Naive B cell (primary cell): Measurements from ENCODE around the gene DLX2. TPM values are rescaled to one million over a fixed set of nuclear protein-coding genes. Genes with fewer than 3 reads are reported as not detected.
A peak's percentile ranks its signal among the peaks of the same experiment; 100 is the strongest.

Experiments used
- ATAC-seq, 2 donors: fragments of 150-1000 bp; cut with Tn5 transposase; 2 replicates each; pipeline ENCODE4 v1.10.0; 2021; ENCODE audit warnings: low read depth in 2 of 2, mild to moderate bottlenecking in 2 of 2, moderate library complexity in 2 of 2
- DNase-seq: peaks from one replicate; pipeline ENCODE4 v3.0.0; 2022
- H3K27ac Mint-ChIP-seq, 6 donors: one replicate each; pipeline ENCODE4 v1.8.0; 2020 to 2022; ENCODE audit warnings: mild to moderate bottlenecking in 6 of 6, mixed read lengths in 6 of 6, moderate library complexity in 5 of 6, inconsistent platforms in 2 of 6
- H3K27me3 Mint-ChIP-seq, 3 donors: one replicate each; pipeline ENCODE4 v1.8.0; 2021 to 2022; ENCODE audit warnings: mixed read lengths in 3 of 3, mild to moderate bottlenecking in 1 of 3
- H3K36me3 Mint-ChIP-seq, 2 donors: one replicate each; pipeline ENCODE4 v1.8.0; 2020 to 2022; ENCODE audit warnings: mixed read lengths in 2 of 2, inconsistent platforms in 1 of 2, mild to moderate bottlenecking in 1 of 2
- H3K4me1 Mint-ChIP-seq, 3 donors: one replicate each; pipeline ENCODE4 v1.8.0; 2020 to 2022; ENCODE audit warnings: mixed read lengths in 3 of 3, inconsistent platforms in 1 of 3, mild to moderate bottlenecking in 1 of 3, moderate library complexity in 1 of 3
- H3K4me3 Mint-ChIP-seq, 8 donors: one replicate each; pipeline ENCODE4 v1.8.0; 2020 to 2022; ENCODE audit warnings: mild to moderate bottlenecking in 8 of 8, mixed read lengths in 8 of 8, moderate library complexity in 8 of 8, inconsistent platforms in 2 of 8
- H3K9me3 Mint-ChIP-seq, 7 donors: one replicate each; pipeline ENCODE4 v1.8.0; 2020 to 2022; ENCODE audit warnings: mixed read lengths in 7 of 7, mild to moderate bottlenecking in 5 of 7, inconsistent platforms in 2 of 7, moderate library complexity in 1 of 7
- polyA plus RNA-seq, 6 donors: library from polyadenylated mRNA; unstranded; fragments of 300-500 nt; fragmentation: Illumina TruSeq; gene quantifications; one replicate each; pipeline ENCODE4 v1.2.3, GENCODE V29; 2021; ENCODE audit warnings: low read depth in 6 of 6

Gene DLX2
- polyA plus RNA-seq, 6 donors from 2014 or later = not detected

DNA sequence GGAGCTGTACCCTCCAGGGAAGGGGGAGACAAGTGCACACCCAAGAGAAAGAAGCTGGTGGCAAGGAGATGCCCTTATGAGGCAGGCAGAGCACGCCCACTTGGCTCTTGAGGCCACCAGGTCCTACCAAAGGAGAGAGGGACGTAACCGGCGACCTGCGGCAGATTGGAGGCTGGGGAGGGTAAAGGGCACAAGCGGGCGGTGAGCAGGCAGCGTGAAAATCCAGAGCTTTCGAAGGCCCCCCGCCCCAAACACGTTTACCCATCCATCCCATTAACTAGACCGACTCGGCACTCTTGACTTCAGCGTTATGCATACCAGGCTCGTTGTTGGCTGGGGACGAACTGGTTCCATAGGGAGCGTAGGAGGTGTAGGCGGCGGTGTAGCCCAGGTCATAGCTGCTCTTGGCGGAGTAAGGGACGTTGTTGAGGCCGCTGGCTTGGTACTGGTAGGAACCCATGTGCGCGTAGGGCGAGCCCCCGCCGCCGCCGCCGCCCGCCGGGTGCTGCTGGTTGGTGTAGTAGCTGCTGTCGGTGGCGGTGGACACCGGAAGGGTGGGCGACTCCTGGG, 794 bp downstream of the DLX2 start:
- Mint-ChIP-seq H3K36me3 (peaks cover 6 to 9% of the 10 kb centered on the region in 2 donors), H3K4me1 (peaks cover 38 to 51% (median 50%) of the 10 kb centered on the region in 3 donors), H3K9me3 (peaks cover 4 to 30% (median 13%) of the 10 kb centered on the region in 7 donors), H3K27me3 (peaks cover 58 to 86% (median 61%) of the 10 kb centered on the region in 3 donors), H3K27ac (peak overlapping the region in 4 of 6 donors; percentile 73 to 96 (median 84)), H3K4me3 (peak overlapping the region; percentile 80 to 91 (median 82))
- ATAC-seq (peak; percentile 4 to 11), DNase-seq (no peak)

GRCh38 chr2:172100935-172101820, 1.5 kb downstream of the DLX2 start:
- DNase-seq (no peak), ATAC-seq (peak in 1 of 2 donors; percentile 6)
- Mint-ChIP-seq H3K9me3 (peaks cover 4 to 30% (median 15%) of the 10 kb centered on the region in 7 donors), H3K36me3 (peaks cover 6 to 9% of the 10 kb centered on the region in 2 donors), H3K4me1 (peaks cover 45 to 57% (median 50%) of the 10 kb centered on the region in 3 donors), H3K27ac (peak overlapping the region in 5 of 6 donors; percentile 34 to 96 (median 78)), H3K4me3 (peak overlapping the region; percentile 80 to 91 (median 82)), H3K27me3 (peaks cover 63 to 92% (median 68%) of the 10 kb centered on the region in 3 donors)

- ATAC-seq = no peak
- no peak for DNase-seq
- Mint-ChIP-seq H3K27me3 (peaks cover 63 to 92% (median 71%) of the 10 kb centered on the region in 3 donors), H3K4me3 (peak overlapping the region; percentile 59 to 87 (median 80)), H3K9me3 (peaks cover 4 to 29% (median 16%) of the 10 kb centered on the region in 7 donors), H3K4me1 (peaks cover 52 to 66% (median 54%) of the 10 kb centered on the region in 3 donors), H3K36me3 (peaks cover 6 to 9% of the 10 kb centered on the region in 2 donors), H3K27ac (peak overlapping the region in 4 of 6 donors; percentile 55 to 95 (median 68))
Observed at GRCh38 chr2:172100080-172100934, 2.4 kb downstream of the DLX2 start.

DNA sequence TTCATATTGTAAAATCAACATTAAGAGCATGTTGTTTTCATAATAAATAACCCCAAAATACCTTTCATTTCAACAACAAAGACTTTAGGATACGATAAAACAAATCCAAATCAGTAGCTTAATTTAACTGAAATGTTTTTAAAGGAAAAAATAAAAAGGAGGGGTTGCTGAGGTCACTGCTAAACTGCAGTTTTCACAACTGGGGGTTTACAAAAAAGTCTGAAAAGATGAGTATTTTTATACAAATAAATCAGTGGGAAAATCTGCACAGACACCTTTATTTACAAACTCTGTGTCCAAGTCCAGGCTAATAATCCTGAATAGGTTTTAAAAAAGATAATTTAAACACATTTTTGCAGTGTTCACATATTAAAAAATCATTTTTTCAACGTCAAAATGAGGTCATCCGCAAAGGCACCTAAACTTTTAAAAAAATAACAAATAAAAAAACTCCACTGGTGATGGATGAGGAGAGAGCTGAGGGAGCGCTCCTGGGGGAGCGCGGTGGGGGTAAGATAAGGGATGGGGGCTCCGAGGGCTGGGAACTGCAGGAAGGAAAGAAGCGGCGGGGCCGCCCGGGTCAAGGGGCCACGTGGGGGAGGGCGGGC, 3.1 kb downstream of the DLX2 start:
- H3K4me1 Mint-ChIP-seq = peaks cover 55 to 69% (median 55%) of the 10 kb centered on the region in 3 donors
- no peak for DNase-seq
- peaks cover 6 to 9% of the 10 kb centered on the region in 2 donors for H3K36me3 Mint-ChIP-seq
- H3K27me3 Mint-ChIP-seq = peaks cover 60 to 88% (median 68%) of the 10 kb centered on the region in 3 donors
- ATAC-seq = no peak
- H3K9me3 Mint-ChIP-seq = peaks cover 4 to 29% (median 16%) of the 10 kb centered on the region in 7 donors
- H3K4me3 Mint-ChIP-seq = peak overlapping the region in 5 of 8 donors; percentile 30 to 81 (median 42)
- peak overlapping the region in 1 of 6 donors; percentile 47 for H3K27ac Mint-ChIP-seq

GRCh38 chr2:172098650-172099471, 3.8 kb downstream of the DLX2 start:
- peaks cover 52 to 64% (median 52%) of the 10 kb centered on the region in 3 donors for H3K4me1 Mint-ChIP-seq
- ATAC-seq (no peak), DNase-seq (no peak)
- peaks cover 58 to 85% (median 68%) of the 10 kb centered on the region in 3 donors for H3K27me3 Mint-ChIP-seq
- H3K9me3 Mint-ChIP-seq = peaks cover 4 to 28% (median 14%) of the 10 kb centered on the region in 7 donors
- peaks cover 6 to 13% of the 10 kb centered on the region in 2 donors for H3K36me3 Mint-ChIP-seq
- H3K27ac Mint-ChIP-seq = peak overlapping the region in 5 of 6 donors; percentile 0 to 99 (median 84)
- peak overlapping the region; percentile 3 to 81 (median 56) for H3K4me3 Mint-ChIP-seq

GRCh38 chr2:172098287-172098649, 4.4 kb downstream of the DLX2 start:
- Mint-ChIP-seq H3K4me1 (peaks cover 48 to 59% (median 50%) of the 10 kb centered on the region in 3 donors), H3K27ac (peak overlapping the region in 5 of 6 donors; percentile 0 to 99 (median 84)), H3K9me3 (peaks cover 4 to 29% (median 15%) of the 10 kb centered on the region in 7 donors), H3K27me3 (peaks cover 58 to 85% (median 68%) of the 10 kb centered on the region in 3 donors), H3K4me3 (peak overlapping the region in 5 of 8 donors; percentile 3 to 81 (median 46)), H3K36me3 (peaks cover 6 to 19% of the 10 kb centered on the region in 2 donors)
- ATAC-seq (no peak), DNase-seq (no peak)

GRCh38 chr2:172097557-172098131, 5.1 kb downstream of the DLX2 start:
- peaks cover 59 to 85% (median 68%) of the 10 kb centered on the region in 3 donors for H3K27me3 Mint-ChIP-seq
- H3K4me3 Mint-ChIP-seq = peak overlapping the region in 6 of 8 donors; percentile 56 to 86 (median 72)
- H3K27ac Mint-ChIP-seq = peak overlapping the region in 2 of 6 donors; percentile 54 to 86
- peaks cover 4 to 30% (median 18%) of the 10 kb centered on the region in 7 donors for H3K9me3 Mint-ChIP-seq
- H3K4me1 Mint-ChIP-seq = peaks cover 43 to 53% (median 48%) of the 10 kb centered on the region in 3 donors
- peaks cover 6 to 25% of the 10 kb centered on the region in 2 donors for H3K36me3 Mint-ChIP-seq
- DNase-seq (no peak), ATAC-seq (no peak)

- ATAC-seq = peak in 1 of 2 donors; percentile 5
- peak overlapping the region; percentile 46 to 86 (median 78) for H3K4me3 Mint-ChIP-seq
Observed at GRCh38 chr2:172096626-172097547, 5.8 kb downstream of the DLX2 start.

GRCh38 chr2:172095905-172096625, 6.6 kb downstream of the DLX2 start:
- peaks cover 6 to 25% of the 10 kb centered on the region in 2 donors for H3K36me3 Mint-ChIP-seq
- H3K4me3 Mint-ChIP-seq = peak overlapping the region; percentile 75 to 94 (median 84)
- ATAC-seq (peak in 1 of 2 donors; percentile 10), DNase-seq (no peak)
- peaks cover 29 to 37% (median 35%) of the 10 kb centered on the region in 3 donors for H3K4me1 Mint-ChIP-seq
- peaks cover 4 to 34% (median 18%) of the 10 kb centered on the region in 7 donors for H3K9me3 Mint-ChIP-seq
- H3K27ac Mint-ChIP-seq = peak overlapping the region in 4 of 6 donors; percentile 37 to 95 (median 94)
- H3K27me3 Mint-ChIP-seq = peaks cover 60 to 81% (median 65%) of the 10 kb centered on the region in 3 donors

More at GRCh38 chr2:172096626-172097547, 5.8 kb downstream of the DLX2 start:
- H3K27me3 Mint-ChIP-seq = peaks cover 60 to 85% (median 68%) of the 10 kb centered on the region in 3 donors
- peak overlapping the region in 4 of 6 donors; percentile 42 to 94 (median 70) for H3K27ac Mint-ChIP-seq
- H3K4me1 Mint-ChIP-seq = peaks cover 37 to 46% (median 41%) of the 10 kb centered on the region in 3 donors
- peaks cover 4 to 29% (median 18%) of the 10 kb centered on the region in 7 donors for H3K9me3 Mint-ChIP-seq
- DNase-seq = no peak
- peaks cover 6 to 25% of the 10 kb centered on the region in 2 donors for H3K36me3 Mint-ChIP-seq
